Measurements from ENCODE around the gene PRPF6.
"Not testable (repeated sequence)": the region's sequence is repeated elsewhere in the genome, so short reads cannot be mapped to it uniquely, and the experiment has no call there.

PRPF6 gene

GRCh38 chr20:63970714-63971431 lies 10.1 kb upstream of the PRPF6 start:
- in situ Hi-C loops (cut with HindIII; ENCODE audit: low sequenced_read_pairs) = no loop called here
- no peak overlapping the region for H3K4me3 ChIP-seq (ENCODE audit: low read depth, low read length)
- no peak for TF ChIP-seq CTCF (IDR thresholded peaks at IDR 0.05; ENCODE audit: low read depth, low read length, missing control alignments)
- DNase-seq (ENCODE audit: low read depth) = no peak

GRCh38 chr20:63971960-63972311 lies 9.0 kb upstream of the PRPF6 start:
- H3K4me3 ChIP-seq (ENCODE audit: low read depth, low read length); DNase-seq (ENCODE audit: low read depth); in situ Hi-C loops (cut with HindIII; ENCODE audit: low sequenced_read_pairs): not testable (repeated sequence)

- no peak for DNase-seq (ENCODE audit: low read depth)
- in situ Hi-C loops (cut with HindIII; ENCODE audit: low sequenced_read_pairs) = no loop called here
- TF ChIP-seq CTCF (IDR thresholded peaks at IDR 0.05; ENCODE audit: low read depth, low read length, missing control alignments) = no peak
- H3K4me3 ChIP-seq (ENCODE audit: low read depth, low read length) = no peak overlapping the region
These were observed 8.4 kb upstream of the PRPF6 start for GRCh38 chr20:63972312-63973159.

GRCh38 chr20:63973160-63973479 lies 7.8 kb upstream of the PRPF6 start:
- TF ChIP-seq CTCF (IDR thresholded peaks at IDR 0.05; ENCODE audit: low read depth, low read length, missing control alignments) = no peak
- no peak for DNase-seq (ENCODE audit: low read depth)
- no peak overlapping the region for H3K4me3 ChIP-seq (ENCODE audit: low read depth, low read length)
- in situ Hi-C loops (cut with HindIII; ENCODE audit: low sequenced_read_pairs) = no loop called here

GRCh38 chr20:63973636-63974401 lies 7.1 kb upstream of the PRPF6 start:
- peak; percentile 97 for TF ChIP-seq CTCF (IDR thresholded peaks at IDR 0.05; ENCODE audit: low read depth, low read length, missing control alignments)
- no peak for DNase-seq (ENCODE audit: low read depth)
- peak overlapping the region; percentile 38 for H3K4me3 ChIP-seq (ENCODE audit: low read depth, low read length)
- in situ Hi-C loops (cut with HindIII; ENCODE audit: low sequenced_read_pairs) = no loop called here

GRCh38 chr20:63974402-63975200 lies 6.3 kb upstream of the PRPF6 start:
- DNase-seq (ENCODE audit: low read depth) = no peak
- no peak overlapping the region for H3K4me3 ChIP-seq (ENCODE audit: low read depth, low read length)
- no peak for TF ChIP-seq CTCF (IDR thresholded peaks at IDR 0.05; ENCODE audit: low read depth, low read length, missing control alignments)
- in situ Hi-C loops (cut with HindIII; ENCODE audit: low sequenced_read_pairs) = no loop called here

- in situ Hi-C loops (cut with HindIII; ENCODE audit: low sequenced_read_pairs) = not testable (repeated sequence)
These were observed 4.4 kb upstream of the PRPF6 start for GRCh38 chr20:63976511-63976910.

More at GRCh38 chr20:63976511-63976910, 4.4 kb upstream of the PRPF6 start:
- not testable (repeated sequence) for DNase-seq (ENCODE audit: low read depth); H3K4me3 ChIP-seq (ENCODE audit: low read depth, low read length)
